H9 (cell line): Measurements from ENCODE around the gene TRAK1. TPM values are rescaled to one million over a fixed set of nuclear protein-coding genes. Genes with fewer than 3 reads are reported as not detected.

Experiments used
- DNase-seq: peaks from one replicate; pipeline ENCODE4 v3.0.0-alpha.2; 2017
- H2AFZ ChIP-seq: one replicate; pipeline ENCODE4 v1.6.1; 2013; ENCODE audit warnings: mild to moderate bottlenecking, low read length, control low read depth, moderate library complexity
- H2AK5ac ChIP-seq: 2 replicates; pipeline ENCODE4 v1.6.1; 2013; ENCODE audit warnings: low read length, control low read depth, mixed read lengths; ENCODE audit not compliant: insufficient read length
- H2BK120ac ChIP-seq: one replicate; pipeline ENCODE4 v1.6.1; 2013; ENCODE audit warnings: low read depth, mild to moderate bottlenecking, low read length, control low read depth, inconsistent platforms; ENCODE audit not compliant: poor library complexity, severe bottlenecking
- H2BK12ac ChIP-seq: 2 replicates; pipeline ENCODE4 v1.6.1; 2013; ENCODE audit warnings: low read length, control low read depth, mixed read lengths, low read depth; ENCODE audit not compliant: insufficient read length
- H2BK15ac ChIP-seq: 2 replicates; pipeline ENCODE4 v1.6.1; 2013; ENCODE audit warnings: low read depth, low read length, control low read depth
- H2BK20ac ChIP-seq: one replicate; pipeline ENCODE4 v1.6.1; 2013; ENCODE audit warnings: low read depth, mild to moderate bottlenecking, low read length, control low read depth, inconsistent platforms; ENCODE audit not compliant: poor library complexity, severe bottlenecking
- H2BK5ac ChIP-seq: 2 replicates; pipeline ENCODE4 v1.6.1; 2013; ENCODE audit warnings: low read length, control low read depth, mixed read lengths; ENCODE audit not compliant: insufficient read length
- H3K14ac ChIP-seq: 2 replicates; pipeline ENCODE4 v1.6.1; 2013; ENCODE audit warnings: low read length, control low read depth; ENCODE audit not compliant: insufficient read depth
- H3K18ac ChIP-seq: 2 replicates; pipeline ENCODE4 v1.6.1; 2013; ENCODE audit warnings: low read depth, mild to moderate bottlenecking, mixed read lengths, low read length, control low read depth; ENCODE audit not compliant: insufficient read length
- H3K23ac ChIP-seq: 2 replicates; pipeline ENCODE4 v1.6.1; 2013; ENCODE audit warnings: low read length, control low read depth, mixed read lengths, low read depth; ENCODE audit not compliant: insufficient read length
- H3K23me2 ChIP-seq: 2 replicates; pipeline ENCODE4 v1.6.1; 2013; ENCODE audit warnings: low read depth, mild to moderate bottlenecking, mixed read lengths, low read length, control low read depth; ENCODE audit not compliant: insufficient read length, poor library complexity, severe bottlenecking
- H3K27ac ChIP-seq: 2 replicates; pipeline ENCODE4 v1.5.1; 2013; ENCODE audit warnings: low read length, control low read depth, mixed read lengths, low read depth; ENCODE audit not compliant: insufficient read length
- H3K27me3 ChIP-seq: 2 replicates; pipeline ENCODE4 v1.6.1; 2013; ENCODE audit warnings: low read length, control low read depth, inconsistent platforms; ENCODE audit not compliant: insufficient read depth
- H3K4ac ChIP-seq: 2 replicates; pipeline ENCODE4 v1.6.1; 2013; ENCODE audit warnings: low read depth, mild to moderate bottlenecking, control low read depth, inconsistent platforms, low read length, moderate library complexity
- H3K4me1 ChIP-seq: 2 replicates; pipeline ENCODE4 v1.6.1; 2013; ENCODE audit warnings: low read length, control low read depth, inconsistent platforms; ENCODE audit not compliant: insufficient read depth
- H3K4me2 ChIP-seq: 2 replicates; pipeline ENCODE4 v1.6.1; 2013; ENCODE audit warnings: low read length, control low read depth, mixed read lengths; ENCODE audit not compliant: insufficient read length, insufficient read depth
- H3K56ac ChIP-seq: 2 replicates; pipeline ENCODE4 v1.6.1; 2013; ENCODE audit warnings: low read depth, mild to moderate bottlenecking, mixed read lengths, low read length, control low read depth; ENCODE audit not compliant: insufficient read length
- H3K79me1 ChIP-seq: 2 replicates; pipeline ENCODE4 v1.6.1; 2013; ENCODE audit warnings: low read depth, mild to moderate bottlenecking, moderate library complexity, low read length, control low read depth, inconsistent platforms; ENCODE audit not compliant: insufficient read depth, poor library complexity, severe bottlenecking
- H3K79me2 ChIP-seq: 2 replicates; pipeline ENCODE4 v1.6.1; 2013; ENCODE audit warnings: low read length, control low read depth, inconsistent platforms; ENCODE audit not compliant: insufficient read depth
- H3K9ac ChIP-seq: 2 replicates; pipeline ENCODE4 v1.6.1; 2013; ENCODE audit warnings: low read length, control low read depth, mixed read lengths; ENCODE audit not compliant: insufficient read length; ENCODE audit errors: extremely low read depth
- H3K9me3 ChIP-seq: one replicate; pipeline ENCODE4 v1.6.1; 2013; ENCODE audit warnings: low read depth, low read length, inconsistent platforms; ENCODE audit not compliant: control insufficient read depth
- H3T11ph ChIP-seq: one replicate; pipeline ENCODE4 v1.6.1; 2013; ENCODE audit warnings: mild to moderate bottlenecking, low read length, control low read depth, inconsistent platforms
- H4K20me1 ChIP-seq: one replicate; pipeline ENCODE4 v1.6.1; 2013; ENCODE audit not compliant: control insufficient read depth, insufficient read length, insufficient read depth
- H4K5ac ChIP-seq: 2 replicates; pipeline ENCODE4 v1.6.1; 2013; ENCODE audit warnings: low read depth, mild to moderate bottlenecking, mixed read lengths, low read length, control low read depth; ENCODE audit not compliant: insufficient read length
- H4K8ac ChIP-seq: replicated peaks from 2 replicates; pipeline ENCODE4 v1.6.1; 2013; ENCODE audit warnings: low read length, control low read depth, mixed read lengths, low read depth; ENCODE audit not compliant: insufficient read length
- H4K91ac ChIP-seq: 2 replicates; pipeline ENCODE4 v1.6.1; 2013; ENCODE audit warnings: low read depth, mild to moderate bottlenecking, moderate library complexity, mixed read lengths, low read length, control low read depth; ENCODE audit not compliant: insufficient read length
- H3K27ac Mint-ChIP-seq, 3 experiments: 2 replicates in 2 of 3; 3 replicates in 1 of 3; pipeline ENCODE4 v1.8.0; 2020 to 2021; ENCODE audit warnings: mixed read lengths in 3 of 3, mild to moderate bottlenecking in 1 of 3, moderate library complexity in 1 of 3
- H3K27me3 Mint-ChIP-seq: 2 replicates; pipeline ENCODE4 v1.8.0; 2021; ENCODE audit warnings: low read depth, mild to moderate bottlenecking, moderate library complexity, mixed read lengths
- H3K36me3 Mint-ChIP-seq, 3 experiments: 2 replicates in 2 of 3; 3 replicates in 1 of 3; pipeline ENCODE4 v1.8.0; 2020 to 2021; ENCODE audit warnings: low read depth in 3 of 3, mixed read lengths in 3 of 3; ENCODE audit not compliant: insufficient read depth in 1 of 3
- H3K4me1 Mint-ChIP-seq, 2 experiments: 2 replicates each; pipeline ENCODE4 v1.8.0; 2020; ENCODE audit warnings: mixed read lengths in 2 of 2
- H3K4me3 Mint-ChIP-seq, 2 experiments: 2 replicates in 1 of 2; 3 replicates in 1 of 2; pipeline ENCODE4 v1.8.0; 2020 to 2021; ENCODE audit warnings: mild to moderate bottlenecking in 2 of 2, mixed read lengths in 2 of 2, moderate library complexity in 1 of 2
- H3K9me3 Mint-ChIP-seq, 2 experiments: 2 replicates in 1 of 2; 3 replicates in 1 of 2; pipeline ENCODE4 v1.8.0; 2020; ENCODE audit warnings: mild to moderate bottlenecking in 2 of 2, mixed read lengths in 2 of 2, moderate library complexity in 1 of 2
- WGBS: extraction: QIAGEN DNeasy Blood & Tissue Kit; methylation state at CpG from one replicate; pipeline ENCODE4 v1.1.7; 2013; ENCODE audit warnings: missing lambda C conversion rate, low lambda C conversion rate, mixed read lengths; ENCODE audit not compliant: insufficient read length; ENCODE audit errors: extremely low coverage; 5-methylcytosine and 5-hydroxymethylcytosine counted together
- total RNA-seq: library from RNA; stranded (reverse); gene quantifications from 2 replicates; pipeline ENCODE4 v1.2.1, GENCODE V29; 2021
- TF ChIP-seq, protein P1 (sequence below): fragments of 200-600 bp; sonication (generic); conservative IDR thresholded peaks from 3 replicates; pipeline ENCODE4 v1.8.0; 2021; ENCODE audit warnings: antibody characterized with exemption, mild to moderate bottlenecking

TRAK1 gene
- total RNA-seq, 1 experiment from 2014 or later: 34.2 TPM

DNA sequence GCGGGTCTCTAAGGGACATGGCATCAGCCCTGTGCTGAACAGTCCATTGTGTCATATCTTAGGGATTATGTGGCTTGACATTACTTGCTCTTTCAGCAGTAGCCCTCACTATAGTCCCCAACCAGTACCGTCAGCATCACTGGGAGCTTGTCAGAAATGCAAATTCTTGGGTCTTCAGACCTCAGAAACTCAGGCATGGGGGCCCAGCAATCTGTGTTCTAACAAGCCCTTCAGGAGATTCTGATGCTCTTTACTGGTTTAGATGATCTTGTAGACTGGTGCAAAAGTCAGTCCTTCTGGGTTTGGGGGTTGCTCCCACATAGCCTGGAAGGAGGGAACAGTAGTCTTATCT is 39.0 kb upstream of the TRAK1 start:
- Histone ChIP-seq H3K14ac (no peak overlapping the region), H2BK20ac (no peak overlapping the region), H2BK5ac (no peak overlapping the region), H3K9me3 (no peaks in the 10 kb centered on the region), H4K5ac (no peak overlapping the region), H3K23ac (no peak overlapping the region), H3T11ph (no peak overlapping the region), H3K79me1 (no peaks in the 10 kb centered on the region), H4K20me1 (no peaks in the 10 kb centered on the region), H3K4me1 (peaks cover 21% of the 10 kb centered on the region; the same call in 1 of the 2 replicates), H2AK5ac (no peak overlapping the region), H3K23me2 (no peaks in the 10 kb centered on the region), H4K8ac (no peak overlapping the region), H3K9ac (no peak overlapping the region), H2BK120ac (no peak overlapping the region), H2BK12ac (no peak overlapping the region), H3K18ac (no peak overlapping the region), H3K4ac (no peak overlapping the region), H2AFZ (no peak overlapping the region), H4K91ac (no peak overlapping the region), H3K27me3 (no peaks in the 10 kb centered on the region), H2BK15ac (no peak overlapping the region), H3K27ac (no peak overlapping the region), H3K4me2 (no peak overlapping the region), H3K79me2 (no peaks in the 10 kb centered on the region; the same call in 1 of the 2 replicates), H3K56ac (no peak overlapping the region)
- WGBS: no CpG with 5 or more reads among the region's 2 CpGs
- no peak overlapping the region; a peak in 1 of 5 replicates for H3K4me3 Mint-ChIP-seq
- H3K9me3 Mint-ChIP-seq: no peaks in the 10 kb centered on the region
- H3K27me3 Mint-ChIP-seq: no peaks in the 10 kb centered on the region
- no peaks in the 10 kb centered on the region for H3K36me3 Mint-ChIP-seq
- DNase-seq: no peak
- peak overlapping the region in 1 of 3 experiments; percentile 91; a peak in 2 of 7 replicates for H3K27ac Mint-ChIP-seq
- peaks cover 50 to 58% of the 10 kb centered on the region in 2 experiments for H3K4me1 Mint-ChIP-seq
- TF ChIP-seq, protein P1, sequence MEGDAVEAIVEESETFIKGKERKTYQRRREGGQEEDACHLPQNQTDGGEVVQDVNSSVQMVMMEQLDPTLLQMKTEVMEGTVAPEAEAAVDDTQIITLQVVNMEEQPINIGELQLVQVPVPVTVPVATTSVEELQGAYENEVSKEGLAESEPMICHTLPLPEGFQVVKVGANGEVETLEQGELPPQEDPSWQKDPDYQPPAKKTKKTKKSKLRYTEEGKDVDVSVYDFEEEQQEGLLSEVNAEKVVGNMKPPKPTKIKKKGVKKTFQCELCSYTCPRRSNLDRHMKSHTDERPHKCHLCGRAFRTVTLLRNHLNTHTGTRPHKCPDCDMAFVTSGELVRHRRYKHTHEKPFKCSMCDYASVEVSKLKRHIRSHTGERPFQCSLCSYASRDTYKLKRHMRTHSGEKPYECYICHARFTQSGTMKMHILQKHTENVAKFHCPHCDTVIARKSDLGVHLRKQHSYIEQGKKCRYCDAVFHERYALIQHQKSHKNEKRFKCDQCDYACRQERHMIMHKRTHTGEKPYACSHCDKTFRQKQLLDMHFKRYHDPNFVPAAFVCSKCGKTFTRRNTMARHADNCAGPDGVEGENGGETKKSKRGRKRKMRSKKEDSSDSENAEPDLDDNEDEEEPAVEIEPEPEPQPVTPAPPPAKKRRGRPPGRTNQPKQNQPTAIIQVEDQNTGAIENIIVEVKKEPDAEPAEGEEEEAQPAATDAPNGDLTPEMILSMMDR: no peak
